DND-41 (cell line): Measurements from ENCODE around the gene ARNT2.

Experiments used
- EZH2 ChIP-seq: IDR thresholded peaks from 3 replicates; pipeline ENCODE4 v1.6.1; 2012; ENCODE audit warnings: borderline replicate concordance, low read depth, mild to moderate bottlenecking, moderate library complexity, low read length, inconsistent platforms; ENCODE audit not compliant: severe bottlenecking
- TF ChIP-seq, protein P1 (sequence below): IDR thresholded peaks from 2 replicates; pipeline ENCODE4 v1.5.1; 2012; ENCODE audit warnings: borderline replicate concordance, low read length, moderate library complexity, mild to moderate bottlenecking; ENCODE audit not compliant: poor library complexity, severe bottlenecking; ENCODE audit errors: extremely low read depth

DNA sequence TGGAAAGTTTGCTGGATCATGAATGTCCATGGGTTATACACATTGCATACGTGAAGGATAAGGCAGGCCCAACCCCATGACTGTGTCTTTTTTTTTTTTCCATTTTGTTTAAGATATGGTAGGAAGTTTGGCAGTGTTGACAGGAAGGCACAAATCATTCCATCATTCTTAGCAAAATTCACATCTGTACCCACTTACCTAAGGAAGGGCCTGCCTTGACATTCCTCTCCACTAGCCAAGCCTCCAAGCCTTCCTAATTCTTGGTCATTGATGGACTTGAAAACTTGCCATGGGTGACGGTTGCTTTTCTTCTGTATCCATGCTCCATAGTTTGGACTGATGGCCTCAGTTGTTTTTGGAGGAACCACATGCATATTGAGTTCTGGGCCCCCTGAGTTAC is 54.4 kb downstream of the ARNT2 start:
- TF ChIP-seq, protein P1, sequence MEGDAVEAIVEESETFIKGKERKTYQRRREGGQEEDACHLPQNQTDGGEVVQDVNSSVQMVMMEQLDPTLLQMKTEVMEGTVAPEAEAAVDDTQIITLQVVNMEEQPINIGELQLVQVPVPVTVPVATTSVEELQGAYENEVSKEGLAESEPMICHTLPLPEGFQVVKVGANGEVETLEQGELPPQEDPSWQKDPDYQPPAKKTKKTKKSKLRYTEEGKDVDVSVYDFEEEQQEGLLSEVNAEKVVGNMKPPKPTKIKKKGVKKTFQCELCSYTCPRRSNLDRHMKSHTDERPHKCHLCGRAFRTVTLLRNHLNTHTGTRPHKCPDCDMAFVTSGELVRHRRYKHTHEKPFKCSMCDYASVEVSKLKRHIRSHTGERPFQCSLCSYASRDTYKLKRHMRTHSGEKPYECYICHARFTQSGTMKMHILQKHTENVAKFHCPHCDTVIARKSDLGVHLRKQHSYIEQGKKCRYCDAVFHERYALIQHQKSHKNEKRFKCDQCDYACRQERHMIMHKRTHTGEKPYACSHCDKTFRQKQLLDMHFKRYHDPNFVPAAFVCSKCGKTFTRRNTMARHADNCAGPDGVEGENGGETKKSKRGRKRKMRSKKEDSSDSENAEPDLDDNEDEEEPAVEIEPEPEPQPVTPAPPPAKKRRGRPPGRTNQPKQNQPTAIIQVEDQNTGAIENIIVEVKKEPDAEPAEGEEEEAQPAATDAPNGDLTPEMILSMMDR = no peak
- TF ChIP-seq EZH2 = no peak
